HepG2 (cell line): ENCODE data around the gene DNM3. TPM values are rescaled to one million over a fixed set of nuclear protein-coding genes. Genes with fewer than 3 reads are reported as not detected.

Experiments used
- ATAC-seq: fragments of 200-7000 bp; cut with Tn5 transposase; 3 replicates; pipeline ENCODE4 v1.9.1; 2020; ENCODE audit warnings: mild to moderate bottlenecking, moderate library complexity
- BruUV-seq: library from RNA; stranded (reverse); fragments of 400-500 nt; replicated peaks from 2 replicates; lab custom pipeline; 2021; lab: Mats Ljungman, UMichigan
- CTCF ChIA-PET: fragments of 300-600 bp; formaldehyde crosslinking; extraction: SDS; loops from one replicate; lab custom pipeline; 2021; ENCODE audit warnings: low total read pairs, inconsistent platforms, low intra/inter-chr PET ratio; lab: Yijun Ruan, JAX
- POLR2A ChIA-PET: fragments of 350-600 bp; sonication (Branson Sonifier 250); formaldehyde crosslinking; loops from one replicate; lab custom pipeline; 2020; ENCODE audit warnings: antibody characterized with exemption, inconsistent platforms; lab: Yijun Ruan, JAX
- DNase-seq: peaks from one replicate; pipeline ENCODE4 v3.0.0-alpha.2; 2015; ENCODE audit warnings: low spot score
- FAIRE-seq: peaks from 3 replicates; lab custom pipeline; 2011; peaks lifted over from hg19 to GRCh38; lab: Jason Lieb, UNC
- H2AFZ ChIP-seq: one replicate; pipeline ENCODE4 v1.6.1; 2011; ENCODE audit warnings: low read length, inconsistent platforms
- H3K27ac ChIP-seq: fragments of 300-600 bp; 3 replicates; pipeline ENCODE4 v1.8.0; 2011; ENCODE audit warnings: mixed run types, mild to moderate bottlenecking, mixed read lengths, low read length, inconsistent platforms; ENCODE audit not compliant: insufficient read depth; ENCODE audit errors: extremely low read length
- H3K27me3 ChIP-seq, 2 experiments: fragments of 200-600 bp in 1 of 2; 2 replicates in 1 of 2; 3 replicates in 1 of 2; pipeline versions ENCODE4 v1.6.0 to v1.8.0; 2011; ENCODE audit warnings: low read length in 2 of 2, mild to moderate bottlenecking in 2 of 2, moderate library complexity in 2 of 2, inconsistent platforms in 1 of 2; ENCODE audit not compliant: insufficient read depth in 2 of 2, control insufficient read depth in 1 of 2
- H3K36me3 ChIP-seq, 2 experiments: fragments of 200-600 bp in 1 of 2; replicated peaks in 1 of 2; 2 replicates in 1 of 2; 3 replicates in 1 of 2; pipeline versions ENCODE4 v1.5.1 to v1.8.0; 2011; ENCODE audit warnings: low read length in 2 of 2, inconsistent platforms in 1 of 2; ENCODE audit not compliant: insufficient read depth in 2 of 2, control insufficient read depth in 1 of 2
- H3K4me1 ChIP-seq: 2 replicates; pipeline ENCODE4 v1.5.1; 2012; ENCODE audit warnings: low read length, inconsistent platforms; ENCODE audit not compliant: insufficient read depth
- H3K4me2 ChIP-seq: 2 replicates; pipeline ENCODE4 v1.6.0; 2011; ENCODE audit warnings: low read depth, low read length, inconsistent platforms
- H3K4me3 ChIP-seq, 3 experiments: fragments of 200-600 bp in 1 of 3; sonication (generic), shearing (Covaris generic) in 1 of 3; replicated peaks in 1 of 3; 2 replicates each; pipeline ENCODE4 v1.5.1; 2011 to 2016; ENCODE audit warnings: low read length in 3 of 3, inconsistent platforms in 2 of 3, low read depth in 2 of 3, mild to moderate bottlenecking in 2 of 3, control low read depth in 1 of 3, mixed read lengths in 1 of 3; ENCODE audit not compliant: insufficient read depth in 1 of 3
- H3K79me2 ChIP-seq: one replicate; pipeline ENCODE4 v1.6.1; 2011; ENCODE audit warnings: low read length, inconsistent platforms; ENCODE audit not compliant: insufficient read depth
- H3K9ac ChIP-seq: 2 replicates; pipeline ENCODE4 v1.6.0; 2011; ENCODE audit warnings: mild to moderate bottlenecking, low read depth, low read length, inconsistent platforms; ENCODE audit not compliant: insufficient read depth
- H3K9me3 ChIP-seq: 2 replicates; pipeline ENCODE4 v1.5.1; 2012; ENCODE audit warnings: mild to moderate bottlenecking, low read length
- H4K20me1 ChIP-seq: 2 replicates; pipeline ENCODE4 v1.6.0; 2011; ENCODE audit warnings: inconsistent platforms, mild to moderate bottlenecking, low read length, moderate library complexity; ENCODE audit not compliant: insufficient read depth
- AFF4 ChIP-seq: sonication (generic); formaldehyde crosslinking; IDR thresholded peaks from 2 replicates; pipeline ENCODE4 v1.4.0; 2020; ENCODE audit warnings: missing genetic modification reagents
- AGO2 ChIP-seq: fragments of 200-400 bp; formaldehyde crosslinking; optimal IDR thresholded peaks from 2 replicates; pipeline ENCODE3; 2017; ENCODE audit warnings: mild to moderate bottlenecking, low read depth, low read length, moderate library complexity
- ARID2 ChIP-seq: sonication (generic); formaldehyde crosslinking; IDR thresholded peaks from 2 replicates; pipeline ENCODE4 v1.8.1; 2022; ENCODE audit warnings: mild to moderate bottlenecking, missing genetic modification reagents, borderline replicate concordance
- GPN1 ChIP-seq: sonication (generic); formaldehyde crosslinking; IDR thresholded peaks from 2 replicates; pipeline ENCODE4 v1.5.1; 2020; ENCODE audit warnings: missing genetic modification reagents, borderline replicate concordance
- GRHL1 ChIP-seq: sonication (generic); formaldehyde crosslinking; conservative IDR thresholded peaks from 2 replicates; pipeline ENCODE4 v1.8.0; 2022; ENCODE audit warnings: missing genetic modification reagents
- IKZF4 ChIP-seq: sonication (generic); formaldehyde crosslinking; IDR thresholded peaks from 2 replicates; pipeline ENCODE4 v1.5.1; 2020; ENCODE audit warnings: borderline replicate concordance, mild to moderate bottlenecking, low read depth, missing genetic modification reagents; ENCODE audit errors: not compliant biosample characterization
- UBTF ChIP-seq: sonication (generic); formaldehyde crosslinking; IDR thresholded peaks from 2 replicates; pipeline ENCODE4 v1.4.0; 2020; ENCODE audit warnings: mild to moderate bottlenecking, missing genetic modification reagents
- YEATS2 ChIP-seq: sonication (generic); formaldehyde crosslinking; IDR thresholded peaks from 2 replicates; pipeline ENCODE4 v1.4.0; 2020; ENCODE audit warnings: missing genetic modification reagents, borderline replicate concordance
- WGBS: methylation state at CpG from one replicate; pipeline ENCODE4 v1.1.6; 2017; ENCODE audit warnings: low lambda C conversion rate; 5-methylcytosine and 5-hydroxymethylcytosine counted together
- in situ Hi-C: cut with HindIII; loops from 2 replicates; pipeline ENCODE4 v1.10.0; 2017; ENCODE audit warnings: low pct_unique_long_range_greater_than_20kb; ENCODE audit not compliant: extremely low pct_ligation_motif_present
- intact Hi-C: fragments of 100-400 bp; cut with micrococcal nuclease; formaldehyde crosslinking; loops from one replicate; pipeline ENCODE4 v1.10.0; 2022; ENCODE audit not compliant: unreplicated experiment
- polyA plus RNA-seq, 8 experiments: library from polyadenylated mRNA; depleted of rRNA in 3 of 8; stranded (reverse) in 7 of 8; unstranded in 1 of 8; fragments of >200 nt; fragmentation: Illumina TruSeq in 4 of 8; extraction: Trizol in 4 of 8; gene quantifications; 2 replicates each; pipeline versions ENCODE4 v1.2.1 to v1.2.3, GENCODE V29; 2011 to 2016; ENCODE audit warnings: low read depth in 4 of 8, missing spikeins in 1 of 8, mixed read lengths in 1 of 8; ENCODE audit not compliant: insufficient read depth in 1 of 8
- total RNA-seq, 5 experiments: library from RNA; depleted of rRNA; stranded (reverse); fragments of >200 nt; fragmentation: Illumina TruSeq; extraction: Trizol; gene quantifications; 2 replicates each; pipeline ENCODE4 v1.2.3, GENCODE V29; 2016; ENCODE audit warnings: low read depth in 1 of 5

DNM3 gene
- total and polyA plus RNA-seq, 2 of the 13 experiments (the other 11 are each of a cell fraction or from before 2014, with no cell fraction given) = 0.05 TPM; not detected in 1

- H2AFZ ChIP-seq = no peak overlapping the region
- H3K4me3 ChIP-seq = no peak overlapping the region
- no TSS peak for BruUV-seq
- H3K4me1 ChIP-seq = peaks cover 11% of the 10 kb centered on the region
- H3K9me3 ChIP-seq = no peaks in the 10 kb centered on the region
- ATAC-seq (no peak), DNase-seq (no peak), FAIRE-seq (no peak)
- intact Hi-C loops (no loop called here), in situ Hi-C loops (loop anchor here (10.0 kb wide), 1 partner anchor 303 kb away; no protein-coding TSS in a partner anchor)
- H3K27me3 ChIP-seq = no peaks in the 10 kb centered on the region
- no peaks in the 10 kb centered on the region for H3K36me3 ChIP-seq
- no peaks in the 10 kb centered on the region for H4K20me1 ChIP-seq
- ChIA-PET POLR2A (no interaction called here), CTCF (no interaction called here)
- no peak overlapping the region for H3K27ac ChIP-seq
- H3K79me2 ChIP-seq = no peaks in the 10 kb centered on the region
- 60% methylated on average over 5 of the region's 5 CpGs for WGBS
- no peak overlapping the region for H3K4me2 ChIP-seq
- TF ChIP-seq IKZF4 = no peak
- no peak overlapping the region for H3K9ac ChIP-seq
Measured at GRCh38 chr1:172421974-172422604, 580.8 kb downstream of the DNM3 start.

GRCh38 chr1:172423336-172423735, 582.0 kb downstream of the DNM3 start:
- BruUV-seq = no TSS peak
- 62% methylated on average over 2 of the region's 2 CpGs for WGBS
- Histone ChIP-seq H3K27ac (no peak overlapping the region), H3K9ac (no peak overlapping the region), H4K20me1 (no peaks in the 10 kb centered on the region), H2AFZ (no peak overlapping the region), H3K36me3 (no peaks in the 10 kb centered on the region), H3K4me3 (no peak overlapping the region), H3K27me3 (no peaks in the 10 kb centered on the region), H3K4me1 (peaks cover 11% of the 10 kb centered on the region), H3K79me2 (no peaks in the 10 kb centered on the region), H3K9me3 (no peaks in the 10 kb centered on the region), H3K4me2 (no peak overlapping the region)
- DNase-seq = no peak
- POLR2A ChIA-PET = no interaction called here
- in situ Hi-C loops (loop anchor here (10.0 kb wide), 1 partner anchor 301 kb away; no protein-coding TSS in a partner anchor), intact Hi-C loops (no loop called here)
- no peak for FAIRE-seq
- no peak for ATAC-seq
- CTCF ChIA-PET = no interaction called here
- TF ChIP-seq AFF4 (CRISPR knock-in tag) (no peak), GPN1 (CRISPR knock-in tag) (no peak), YEATS2 (CRISPR knock-in tag) (no peak), GRHL1 (CRISPR knock-in tag) (no peak), UBTF (no peak), AGO2 (no peak), ARID2 (CRISPR knock-in tag) (no peak)
